ENCODE results near the gene RUBCNL.
"Not testable (repeated sequence)": the region's sequence is repeated elsewhere in the genome, so short reads cannot be mapped to it uniquely, and the experiment has no call there.

Gene RUBCNL

GRCh38 chr13:46373623-46374022 lies 13.4 kb downstream of the RUBCNL start:
- no peak for TF ChIP-seq CTCF (IDR thresholded peaks at IDR 0.05; ENCODE audit: extremely low read depth, missing control alignments)
- no peak for DNase-seq (ENCODE audit: low spot score)

GRCh38 chr13:46372938-46373337 lies 14.1 kb downstream of the RUBCNL start:
- not testable (repeated sequence) for DNase-seq (ENCODE audit: low spot score)

- no peak for DNase-seq (ENCODE audit: low spot score)
- no peak for TF ChIP-seq CTCF (IDR thresholded peaks at IDR 0.05; ENCODE audit: extremely low read depth, missing control alignments)
Observed at GRCh38 chr13:46372071-46372470, 15.0 kb downstream of the RUBCNL start.

- no peak for TF ChIP-seq CTCF (IDR thresholded peaks at IDR 0.05; ENCODE audit: extremely low read depth, missing control alignments)
- peak; percentile 13 for DNase-seq (ENCODE audit: low spot score)
Observed at GRCh38 chr13:46369506-46370277, 17.4 kb downstream of the RUBCNL start.

DNA sequence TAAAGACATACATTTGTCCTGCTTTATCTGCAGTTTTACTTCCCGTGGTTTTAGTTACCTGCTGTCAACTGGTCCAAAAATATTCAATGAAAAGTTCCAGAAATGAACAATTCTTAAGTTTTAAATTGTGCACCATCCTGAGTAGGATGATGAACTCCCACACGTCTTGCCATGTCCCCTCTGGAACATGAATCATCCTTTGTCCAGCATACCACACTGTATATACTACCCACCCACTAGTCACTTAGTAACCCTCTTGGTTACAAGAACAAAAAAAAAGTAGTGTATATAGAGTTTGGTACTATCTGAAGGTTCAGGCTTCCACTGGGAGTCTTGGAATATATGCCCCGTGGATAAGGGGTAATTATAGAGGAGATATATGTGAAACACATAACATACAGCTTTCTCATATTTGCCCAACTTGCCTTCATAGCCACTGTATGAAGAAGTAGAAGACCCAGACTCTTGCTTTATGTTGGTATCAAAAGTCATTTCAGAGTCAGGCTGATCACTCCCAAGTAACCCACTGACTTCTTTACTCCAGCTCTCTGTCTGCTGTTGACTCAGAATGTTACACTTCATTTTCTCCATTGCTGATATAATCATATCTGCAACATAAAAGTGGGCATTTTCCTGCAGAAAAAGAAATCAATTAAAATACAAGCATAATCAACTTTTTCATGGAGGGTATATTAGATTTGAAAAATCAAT lies 19.3 kb downstream of the RUBCNL start:
- TF ChIP-seq CTCF (IDR thresholded peaks at IDR 0.05; ENCODE audit: extremely low read depth, missing control alignments): no peak

DNA sequence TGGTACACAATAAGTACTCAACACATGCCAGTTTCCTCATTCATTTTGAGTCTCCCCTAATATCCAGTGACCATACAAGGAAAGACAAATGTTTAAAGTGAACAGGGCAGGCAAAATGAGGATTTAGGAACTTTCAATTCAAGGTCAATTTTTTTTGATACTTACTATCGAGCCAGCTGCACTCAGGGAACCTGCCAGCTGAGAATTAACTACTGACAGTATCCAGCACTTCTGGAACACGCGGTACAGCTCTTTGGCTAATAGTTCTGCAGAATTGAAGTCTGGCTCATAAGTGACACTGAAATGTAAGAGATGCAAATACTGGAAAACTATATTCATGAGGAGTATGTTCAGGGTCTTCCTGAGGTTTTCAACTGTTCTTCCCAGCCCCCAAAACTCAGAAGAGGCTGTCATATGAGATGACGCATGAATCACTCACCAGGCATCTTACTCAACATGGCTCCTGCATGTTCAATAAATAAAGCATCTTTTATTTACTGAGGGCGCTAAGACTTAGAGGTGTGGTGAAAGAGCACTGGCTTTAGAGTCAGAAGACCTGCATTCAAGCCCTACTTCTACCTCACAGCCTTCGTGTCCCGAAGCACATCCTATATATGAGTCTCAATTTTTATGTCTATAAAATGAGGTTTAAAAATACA lies 25.6 kb downstream of the RUBCNL start:
- TF ChIP-seq CTCF (IDR thresholded peaks at IDR 0.05; ENCODE audit: extremely low read depth, missing control alignments): no peak
- no peak for DNase-seq (ENCODE audit: low spot score)

More for the DNA sequence above, 19.3 kb downstream of the RUBCNL start:
- DNase-seq (ENCODE audit: low spot score): no peak

GRCh38 chr13:46360604-46361003 lies 26.4 kb downstream of the RUBCNL start:
- DNase-seq (ENCODE audit: low spot score): no peak
- TF ChIP-seq CTCF (IDR thresholded peaks at IDR 0.05; ENCODE audit: extremely low read depth, missing control alignments): no peak

Measured in GM20000 (cell line).